ENCODE measurements around the gene EPHB1.

Gene EPHB1

GRCh38 chr3:134804508-134805480, 9.7 kb downstream of the EPHB1 start:
- no peak overlapping the region for H3K27ac ChIP-seq

GRCh38 chr3:134807189-134807588, 12.1 kb downstream of the EPHB1 start:
- H3K27ac ChIP-seq = no peak overlapping the region

More at GRCh38 chr3:134804508-134805480, 9.7 kb downstream of the EPHB1 start:
- H3K4me3 ChIP-seq = no peak overlapping the region

GRCh38 chr3:134808835-134809234, 13.8 kb downstream of the EPHB1 start:
- H3K4me3 ChIP-seq = no peak overlapping the region
- H3K27ac ChIP-seq = no peak overlapping the region

More at GRCh38 chr3:134807189-134807588, 12.1 kb downstream of the EPHB1 start:
- H3K4me3 ChIP-seq = no peak overlapping the region

- Histone ChIP-seq H3K27ac (peak overlapping the region in 6 of 21 experiments; percentile 27 to 68 (median 40)), H3K4me3 (no peak overlapping the region)
Measured at GRCh38 chr3:134809427-134810051, 14.5 kb downstream of the EPHB1 start.

- Histone ChIP-seq H3K4me3 (no peak overlapping the region), H3K27ac (peak overlapping the region in 6 of 21 experiments; percentile 27 to 68 (median 40))
Measured at GRCh38 chr3:134810052-134810435, 15.0 kb downstream of the EPHB1 start.

- Histone ChIP-seq H3K27ac (no peak overlapping the region), H3K4me3 (no peak overlapping the region)
Measured at GRCh38 chr3:134810850-134811249, 15.8 kb downstream of the EPHB1 start.

GRCh38 chr3:134813618-134814017, 18.6 kb downstream of the EPHB1 start:
- Histone ChIP-seq H3K4me3 (no peak overlapping the region), H3K27ac (no peak overlapping the region)

GRCh38 chr3:134815519-134815918, 20.5 kb downstream of the EPHB1 start:
- Histone ChIP-seq H3K4me3 (no peak overlapping the region), H3K27ac (no peak overlapping the region)

GRCh38 chr3:134816623-134817022, 21.6 kb downstream of the EPHB1 start:
- H3K27ac ChIP-seq = no peak overlapping the region
- H3K4me3 ChIP-seq = no peak overlapping the region

- Histone ChIP-seq H3K4me3 (no peak overlapping the region), H3K27ac (no peak overlapping the region)
Measured at GRCh38 chr3:134817297-134817696, 22.2 kb downstream of the EPHB1 start.

- no peak overlapping the region for H3K27ac ChIP-seq
- H3K4me3 ChIP-seq = no peak overlapping the region
Measured at GRCh38 chr3:134820994-134821393, 25.9 kb downstream of the EPHB1 start.

- Histone ChIP-seq H3K27ac (no peak overlapping the region), H3K4me3 (no peak overlapping the region)
Measured at GRCh38 chr3:134822090-134822489, 27.0 kb downstream of the EPHB1 start.

GRCh38 chr3:134823679-134824078, 28.6 kb downstream of the EPHB1 start:
- no peak overlapping the region for H3K27ac ChIP-seq
- no peak overlapping the region for H3K4me3 ChIP-seq

GRCh38 chr3:134824791-134825190, 29.7 kb downstream of the EPHB1 start:
- Histone ChIP-seq H3K4me3 (no peak overlapping the region), H3K27ac (no peak overlapping the region)

- no peak overlapping the region for H3K4me3 ChIP-seq
- no peak overlapping the region for H3K27ac ChIP-seq
Measured at GRCh38 chr3:134827213-134827612, 32.2 kb downstream of the EPHB1 start.

GRCh38 chr3:134829721-134830120, 34.7 kb downstream of the EPHB1 start:
- H3K4me3 ChIP-seq = no peak overlapping the region

GRCh38 chr3:134832585-134832984, 37.5 kb downstream of the EPHB1 start:
- H3K27ac ChIP-seq = no peak overlapping the region
- no peak overlapping the region for H3K4me3 ChIP-seq

More at GRCh38 chr3:134829721-134830120, 34.7 kb downstream of the EPHB1 start:
- H3K27ac ChIP-seq = no peak overlapping the region

GRCh38 chr3:134833453-134834163, 38.5 kb downstream of the EPHB1 start:
- Histone ChIP-seq H3K4me3 (no peak overlapping the region), H3K27ac (no peak overlapping the region)

- Histone ChIP-seq H3K27ac (no peak overlapping the region), H3K4me3 (no peak overlapping the region)
Measured at GRCh38 chr3:134836921-134837320, 41.9 kb downstream of the EPHB1 start.

GRCh38 chr3:134838599-134838998, 43.5 kb downstream of the EPHB1 start:
- no peak overlapping the region for H3K4me3 ChIP-seq
- H3K27ac ChIP-seq = no peak overlapping the region
